ENCODE measurements around the gene ATG7. TPM values are rescaled to one million over a fixed set of nuclear protein-coding genes. Genes with fewer than 3 reads are reported as not detected.

ATG7 gene
- total RNA-seq, 1 experiment from 2014 or later: 36.0 TPM

DNA sequence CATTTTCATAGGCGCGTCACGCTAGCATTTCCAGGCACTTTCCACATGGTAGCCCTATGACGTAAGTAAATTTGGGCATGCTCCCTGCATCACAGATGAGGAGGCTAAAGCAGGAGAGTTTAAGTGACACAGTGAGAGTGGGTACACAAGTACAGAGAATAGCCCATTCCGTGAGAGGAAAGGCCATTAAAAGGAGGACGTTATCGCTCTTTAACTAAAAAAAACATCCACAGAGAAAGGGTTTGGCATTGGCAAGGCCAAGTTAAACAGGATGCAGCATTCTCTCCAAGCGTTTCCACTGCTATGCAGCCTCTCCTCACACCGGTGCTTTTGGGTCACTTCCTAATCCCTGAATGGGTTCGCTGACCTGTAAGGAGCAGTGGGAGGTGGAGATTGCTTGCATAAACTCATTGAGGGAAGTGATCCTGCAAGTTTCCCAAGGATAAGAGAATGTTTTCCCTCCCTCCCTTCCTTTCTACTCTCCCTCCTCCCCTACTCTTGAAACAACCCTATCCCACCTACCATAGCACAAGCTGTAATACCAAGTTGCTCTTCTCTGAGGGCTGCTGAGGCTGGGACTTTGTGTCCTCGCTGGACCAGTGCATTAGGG lies 223.9 kb downstream of the ATG7 start:
- no TSS peak for BruUV-seq (replicated peaks)
- no peak for DNase-seq (ENCODE audit: low read depth, low spot score)
- intact Hi-C loops (cut with micrococcal nuclease; ENCODE audit: unreplicated experiment): no loop called here
- CTCF ChIA-PET: no interaction called here
- Histone ChIP-seq H3K36me3 (ENCODE audit: control insufficient read depth, insufficient read depth, low read length) (no peaks in the 10 kb centered on the region), H3K27ac (ENCODE audit: low read length) (peak overlapping the region; percentile 68; the same call in 1 of the 2 replicates), H3K9me3 (ENCODE audit: control insufficient read depth, insufficient read depth, low read depth, low read length) (no peaks in the 10 kb centered on the region), H3K4me1 (ENCODE audit: control insufficient read depth, insufficient read depth, low read length) (no peaks in the 10 kb centered on the region; the same call in 1 of the 2 replicates), H3K27me3 (ENCODE audit: control insufficient read depth, insufficient read depth, low read length) (no peaks in the 10 kb centered on the region), H3K4me3 (ENCODE audit: low read depth in 2 of 2, low read length in 2 of 2) (no peak overlapping the region)
- ATAC-seq: peak; percentile 76
- in situ Hi-C loops (cut with HindIII; ENCODE audit: low pct_unique_long_range_greater_than_20kb, low sequenced_read_pairs): no loop called here
- TF ChIP-seq POLR2AphosphoS5 (IDR thresholded peaks at IDR 0.05; ENCODE audit: low read depth, low read length) (no peak), SIN3A (IDR thresholded peaks at IDR 0.05; ENCODE audit: borderline replicate concordance, insufficient read depth, low read depth, low read length) (no peak), TCF7L2 (IDR thresholded peaks at IDR 0.05; ENCODE audit: low read depth, low read length) (no peak)
- TF ChIP-seq, protein P1, sequence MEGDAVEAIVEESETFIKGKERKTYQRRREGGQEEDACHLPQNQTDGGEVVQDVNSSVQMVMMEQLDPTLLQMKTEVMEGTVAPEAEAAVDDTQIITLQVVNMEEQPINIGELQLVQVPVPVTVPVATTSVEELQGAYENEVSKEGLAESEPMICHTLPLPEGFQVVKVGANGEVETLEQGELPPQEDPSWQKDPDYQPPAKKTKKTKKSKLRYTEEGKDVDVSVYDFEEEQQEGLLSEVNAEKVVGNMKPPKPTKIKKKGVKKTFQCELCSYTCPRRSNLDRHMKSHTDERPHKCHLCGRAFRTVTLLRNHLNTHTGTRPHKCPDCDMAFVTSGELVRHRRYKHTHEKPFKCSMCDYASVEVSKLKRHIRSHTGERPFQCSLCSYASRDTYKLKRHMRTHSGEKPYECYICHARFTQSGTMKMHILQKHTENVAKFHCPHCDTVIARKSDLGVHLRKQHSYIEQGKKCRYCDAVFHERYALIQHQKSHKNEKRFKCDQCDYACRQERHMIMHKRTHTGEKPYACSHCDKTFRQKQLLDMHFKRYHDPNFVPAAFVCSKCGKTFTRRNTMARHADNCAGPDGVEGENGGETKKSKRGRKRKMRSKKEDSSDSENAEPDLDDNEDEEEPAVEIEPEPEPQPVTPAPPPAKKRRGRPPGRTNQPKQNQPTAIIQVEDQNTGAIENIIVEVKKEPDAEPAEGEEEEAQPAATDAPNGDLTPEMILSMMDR (IDR thresholded peaks at IDR 0.05): no peak
- TF ChIP-seq, protein P2, sequence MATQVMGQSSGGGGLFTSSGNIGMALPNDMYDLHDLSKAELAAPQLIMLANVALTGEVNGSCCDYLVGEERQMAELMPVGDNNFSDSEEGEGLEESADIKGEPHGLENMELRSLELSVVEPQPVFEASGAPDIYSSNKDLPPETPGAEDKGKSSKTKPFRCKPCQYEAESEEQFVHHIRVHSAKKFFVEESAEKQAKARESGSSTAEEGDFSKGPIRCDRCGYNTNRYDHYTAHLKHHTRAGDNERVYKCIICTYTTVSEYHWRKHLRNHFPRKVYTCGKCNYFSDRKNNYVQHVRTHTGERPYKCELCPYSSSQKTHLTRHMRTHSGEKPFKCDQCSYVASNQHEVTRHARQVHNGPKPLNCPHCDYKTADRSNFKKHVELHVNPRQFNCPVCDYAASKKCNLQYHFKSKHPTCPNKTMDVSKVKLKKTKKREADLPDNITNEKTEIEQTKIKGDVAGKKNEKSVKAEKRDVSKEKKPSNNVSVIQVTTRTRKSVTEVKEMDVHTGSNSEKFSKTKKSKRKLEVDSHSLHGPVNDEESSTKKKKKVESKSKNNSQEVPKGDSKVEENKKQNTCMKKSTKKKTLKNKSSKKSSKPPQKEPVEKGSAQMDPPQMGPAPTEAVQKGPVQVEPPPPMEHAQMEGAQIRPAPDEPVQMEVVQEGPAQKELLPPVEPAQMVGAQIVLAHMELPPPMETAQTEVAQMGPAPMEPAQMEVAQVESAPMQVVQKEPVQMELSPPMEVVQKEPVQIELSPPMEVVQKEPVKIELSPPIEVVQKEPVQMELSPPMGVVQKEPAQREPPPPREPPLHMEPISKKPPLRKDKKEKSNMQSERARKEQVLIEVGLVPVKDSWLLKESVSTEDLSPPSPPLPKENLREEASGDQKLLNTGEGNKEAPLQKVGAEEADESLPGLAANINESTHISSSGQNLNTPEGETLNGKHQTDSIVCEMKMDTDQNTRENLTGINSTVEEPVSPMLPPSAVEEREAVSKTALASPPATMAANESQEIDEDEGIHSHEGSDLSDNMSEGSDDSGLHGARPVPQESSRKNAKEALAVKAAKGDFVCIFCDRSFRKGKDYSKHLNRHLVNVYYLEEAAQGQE (IDR thresholded peaks at IDR 0.05; ENCODE audit: insufficient read depth in 1 of 2, low read depth in 2 of 2, low read length in 1 of 2): no peak
- POLR2A ChIA-PET: no interaction called here

DNA sequence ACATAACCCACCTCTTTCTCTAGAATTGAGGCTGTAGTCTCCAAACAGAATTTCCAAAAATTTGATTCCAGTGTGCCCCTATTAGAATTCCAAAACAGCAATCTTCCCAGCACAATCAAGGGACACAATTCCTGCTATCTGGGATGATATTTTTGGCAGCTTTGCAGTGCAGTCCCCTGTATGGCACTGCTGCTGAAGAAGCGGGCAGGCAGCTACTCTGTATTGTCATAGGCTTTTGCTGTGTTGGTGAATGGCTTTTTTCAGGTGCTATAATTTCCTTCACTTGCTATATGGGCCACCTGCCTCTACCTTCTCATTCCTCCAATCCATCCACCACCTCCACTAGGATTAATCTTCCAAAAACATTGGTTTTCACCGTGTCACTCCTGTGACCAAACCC lies 226.0 kb downstream of the ATG7 start:
- TF ChIP-seq POLR2AphosphoS5 (IDR thresholded peaks at IDR 0.05; ENCODE audit: low read depth, low read length): no peak
- TF ChIP-seq SIN3A (IDR thresholded peaks at IDR 0.05; ENCODE audit: borderline replicate concordance, insufficient read depth, low read depth, low read length): no peak
- TF ChIP-seq TCF7L2 (IDR thresholded peaks at IDR 0.05; ENCODE audit: low read depth, low read length): no peak
- TF ChIP-seq, protein P2 (IDR thresholded peaks at IDR 0.05; ENCODE audit: insufficient read depth in 1 of 2, low read depth in 2 of 2, low read length in 1 of 2): no peak
- TF ChIP-seq, protein P1 (IDR thresholded peaks at IDR 0.05): no peak
- no TSS peak for BruUV-seq (replicated peaks)
- DNase-seq (ENCODE audit: low read depth, low spot score): no peak
- no peaks in the 10 kb centered on the region for H3K27me3 ChIP-seq (ENCODE audit: control insufficient read depth, insufficient read depth, low read length)
- in situ Hi-C loops (cut with HindIII; ENCODE audit: low pct_unique_long_range_greater_than_20kb, low sequenced_read_pairs) (no loop called here), intact Hi-C loops (cut with micrococcal nuclease; ENCODE audit: unreplicated experiment) (no loop called here)
- no peak overlapping the region for H3K4me3 ChIP-seq (ENCODE audit: low read depth in 2 of 2, low read length in 2 of 2)
- ATAC-seq: no peak
- POLR2A ChIA-PET: no interaction called here
- peak overlapping the region; percentile 51; the same call in 1 of the 2 replicates for H3K27ac ChIP-seq (ENCODE audit: low read length)
- H3K9me3 ChIP-seq (ENCODE audit: control insufficient read depth, insufficient read depth, low read depth, low read length): no peaks in the 10 kb centered on the region
- CTCF ChIA-PET: no interaction called here
- H3K4me1 ChIP-seq (ENCODE audit: control insufficient read depth, insufficient read depth, low read length): no peaks in the 10 kb centered on the region; the same call in 1 of the 2 replicates
- no peaks in the 10 kb centered on the region for H3K36me3 ChIP-seq (ENCODE audit: control insufficient read depth, insufficient read depth, low read length)
